ENCODE data around the gene SHISA4.

DNA sequence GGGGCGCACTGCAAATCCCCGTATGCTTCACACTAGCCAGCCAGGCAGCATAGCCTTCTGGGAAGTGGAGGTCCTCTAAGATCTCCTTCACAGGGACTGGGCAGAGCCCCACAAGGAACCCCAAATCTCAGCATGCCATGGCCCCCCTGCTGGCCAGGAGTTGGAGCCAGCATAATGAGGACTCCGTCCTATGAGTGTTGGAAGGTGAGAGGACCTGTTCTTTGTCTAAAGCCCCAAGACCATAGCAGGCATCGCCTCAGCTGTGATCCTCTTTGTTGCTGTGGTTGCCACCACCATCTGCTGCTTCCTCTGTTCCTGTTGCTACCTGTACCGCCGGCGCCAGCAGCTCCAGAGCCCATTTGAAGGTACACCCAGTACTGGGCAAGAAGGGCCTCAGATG, 1.5 kb downstream of the SHISA4 start:
- TF ChIP-seq, protein P1, sequence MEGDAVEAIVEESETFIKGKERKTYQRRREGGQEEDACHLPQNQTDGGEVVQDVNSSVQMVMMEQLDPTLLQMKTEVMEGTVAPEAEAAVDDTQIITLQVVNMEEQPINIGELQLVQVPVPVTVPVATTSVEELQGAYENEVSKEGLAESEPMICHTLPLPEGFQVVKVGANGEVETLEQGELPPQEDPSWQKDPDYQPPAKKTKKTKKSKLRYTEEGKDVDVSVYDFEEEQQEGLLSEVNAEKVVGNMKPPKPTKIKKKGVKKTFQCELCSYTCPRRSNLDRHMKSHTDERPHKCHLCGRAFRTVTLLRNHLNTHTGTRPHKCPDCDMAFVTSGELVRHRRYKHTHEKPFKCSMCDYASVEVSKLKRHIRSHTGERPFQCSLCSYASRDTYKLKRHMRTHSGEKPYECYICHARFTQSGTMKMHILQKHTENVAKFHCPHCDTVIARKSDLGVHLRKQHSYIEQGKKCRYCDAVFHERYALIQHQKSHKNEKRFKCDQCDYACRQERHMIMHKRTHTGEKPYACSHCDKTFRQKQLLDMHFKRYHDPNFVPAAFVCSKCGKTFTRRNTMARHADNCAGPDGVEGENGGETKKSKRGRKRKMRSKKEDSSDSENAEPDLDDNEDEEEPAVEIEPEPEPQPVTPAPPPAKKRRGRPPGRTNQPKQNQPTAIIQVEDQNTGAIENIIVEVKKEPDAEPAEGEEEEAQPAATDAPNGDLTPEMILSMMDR (IDR thresholded peaks at IDR 0.05) = no peak
- no peak for TF ChIP-seq POLR2A (IDR thresholded peaks at IDR 0.05)
